Measurements from ENCODE around the gene PTOV1. TPM values are rescaled to one million over a fixed set of nuclear protein-coding genes. Genes with fewer than 3 reads are reported as not detected.

The PTOV1 gene
- total and polyA plus RNA-seq, 2 of the 13 experiments (the other 11 are each of a cell fraction or from before 2014, with no cell fraction given) = 63.5 to 68.5 TPM

DNA sequence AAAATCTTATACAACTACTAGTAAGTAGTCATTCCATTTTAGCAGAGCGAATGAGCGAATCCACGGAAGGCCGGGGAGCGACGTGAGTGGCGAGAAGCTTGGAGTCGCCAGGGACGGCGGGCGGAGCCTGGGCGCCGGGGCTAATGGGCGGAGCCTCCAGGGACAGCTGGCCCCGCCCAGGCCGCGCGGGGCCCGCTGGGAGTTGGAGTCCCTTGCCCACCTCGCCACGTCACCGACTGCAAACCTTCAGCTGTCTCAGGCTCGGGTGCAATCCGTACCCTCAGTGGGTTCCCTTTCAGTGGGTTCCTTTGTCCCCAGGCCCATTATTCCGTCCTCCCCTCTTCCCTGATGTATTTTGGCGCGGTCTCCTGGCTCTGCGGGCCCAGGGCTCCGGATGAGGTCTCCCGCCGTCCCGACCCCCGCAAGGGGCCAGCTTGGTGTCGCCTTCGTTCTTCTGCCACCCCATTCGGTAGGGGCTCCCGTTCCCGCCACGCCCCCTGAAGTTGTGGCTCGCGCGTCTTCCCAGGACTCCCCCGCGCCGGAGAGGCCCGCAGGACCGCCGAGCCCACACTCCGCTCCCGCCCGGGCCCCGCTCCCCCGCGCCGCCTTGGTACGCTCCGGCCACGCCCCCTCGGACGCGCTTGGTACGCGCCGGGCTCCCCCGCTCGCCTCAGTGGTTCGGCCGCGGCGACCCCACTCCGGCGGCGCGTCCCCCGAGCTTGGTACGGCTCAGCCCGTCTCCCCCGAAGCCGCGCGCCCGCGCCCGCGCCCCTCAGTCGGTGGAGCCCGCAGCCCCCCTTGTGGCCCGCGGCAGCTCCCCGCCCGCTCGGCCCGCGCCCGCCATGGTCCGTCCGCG is at the start of gene PTOV1 (continued):
- TF ChIP-seq, protein P1, sequence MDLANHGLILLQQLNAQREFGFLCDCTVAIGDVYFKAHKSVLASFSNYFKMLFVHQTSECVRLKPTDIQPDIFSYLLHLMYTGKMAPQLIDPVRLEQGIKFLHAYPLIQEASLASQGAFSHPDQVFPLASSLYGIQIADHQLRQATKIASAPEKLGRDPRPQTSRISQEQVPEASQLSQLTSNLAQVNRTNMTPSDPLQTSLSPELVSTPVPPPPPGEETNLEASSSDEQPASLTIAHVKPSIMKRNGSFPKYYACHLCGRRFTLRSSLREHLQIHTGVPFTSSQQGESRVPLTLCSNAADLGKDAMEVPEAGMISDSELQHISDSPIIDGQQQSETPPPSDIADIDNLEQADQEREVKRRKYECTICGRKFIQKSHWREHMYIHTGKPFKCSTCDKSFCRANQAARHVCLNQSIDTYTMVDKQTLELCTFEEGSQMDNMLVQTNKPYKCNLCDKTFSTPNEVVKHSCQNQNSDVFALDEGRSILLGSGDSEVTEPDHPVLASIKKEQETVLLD (CRISPR knock-in tag; IDR thresholded peaks at IDR 0.05; ENCODE audit: low read depth) = peak; percentile 45; the same call in 1 of the 2 replicates
- TF ChIP-seq, protein P2, sequence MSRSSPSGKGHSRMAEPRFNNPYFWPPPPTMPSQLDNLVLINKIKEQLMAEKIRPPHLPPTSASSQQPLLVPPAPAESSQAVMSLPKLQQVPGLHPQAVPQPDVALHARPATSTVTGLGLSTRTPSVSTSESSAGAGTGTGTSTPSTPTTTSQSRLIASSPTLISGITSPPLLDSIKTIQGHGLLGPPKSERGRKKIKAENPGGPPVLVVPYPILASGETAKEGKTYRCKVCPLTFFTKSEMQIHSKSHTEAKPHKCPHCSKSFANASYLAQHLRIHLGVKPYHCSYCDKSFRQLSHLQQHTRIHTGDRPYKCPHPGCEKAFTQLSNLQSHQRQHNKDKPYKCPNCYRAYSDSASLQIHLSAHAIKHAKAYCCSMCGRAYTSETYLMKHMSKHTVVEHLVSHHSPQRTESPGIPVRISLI (CRISPR knock-in tag; IDR thresholded peaks at IDR 0.05; ENCODE audit: borderline replicate concordance) = no peak
- TF ChIP-seq, protein P3, sequence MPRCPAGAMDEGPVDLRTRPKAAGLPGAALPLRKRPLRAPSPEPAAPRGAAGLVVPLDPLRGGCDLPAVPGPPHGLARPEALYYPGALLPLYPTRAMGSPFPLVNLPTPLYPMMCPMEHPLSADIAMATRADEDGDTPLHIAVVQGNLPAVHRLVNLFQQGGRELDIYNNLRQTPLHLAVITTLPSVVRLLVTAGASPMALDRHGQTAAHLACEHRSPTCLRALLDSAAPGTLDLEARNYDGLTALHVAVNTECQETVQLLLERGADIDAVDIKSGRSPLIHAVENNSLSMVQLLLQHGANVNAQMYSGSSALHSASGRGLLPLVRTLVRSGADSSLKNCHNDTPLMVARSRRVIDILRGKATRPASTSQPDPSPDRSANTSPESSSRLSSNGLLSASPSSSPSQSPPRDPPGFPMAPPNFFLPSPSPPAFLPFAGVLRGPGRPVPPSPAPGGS (CRISPR knock-in tag; IDR thresholded peaks at IDR 0.05) = peak; percentile 75; the same call in 1 of the 2 replicates
- TF ChIP-seq ARNT2 (CRISPR knock-in tag; IDR thresholded peaks at IDR 0.05; ENCODE audit: low read depth) (no peak), PHF20 (CRISPR knock-in tag; IDR thresholded peaks at IDR 0.05) (peak; percentile 56), KDM3A (CRISPR knock-in tag; IDR thresholded peaks at IDR 0.05; ENCODE audit: low read depth) (0 out of 2 replicates have a peak, but pooled peaks have one; percentile 38), GZF1 (CRISPR knock-in tag; IDR thresholded peaks at IDR 0.05) (no peak), SOX13 (IDR thresholded peaks at IDR 0.05) (peak; percentile 12; the same call in 1 of the 2 replicates), SOX13 (CRISPR knock-in tag; conservative IDR thresholded peaks at IDR 0.05 in 1 of 2, IDR thresholded peaks at IDR 0.05 in 1 of 2) (no peak), SIX4 (CRISPR knock-in tag; IDR thresholded peaks at IDR 0.05) (no peak), ZNF33B (CRISPR knock-in tag; IDR thresholded peaks at IDR 0.05) (peak; percentile 63; the same call in 1 of the 2 replicates), ZNF225 (CRISPR knock-in tag; IDR thresholded peaks at IDR 0.05) (no peak), ZSCAN12 (CRISPR knock-in tag; IDR thresholded peaks at IDR 0.05) (no peak), ZNF563 (CRISPR knock-in tag; IDR thresholded peaks at IDR 0.05) (no peak), POLR2AphosphoS2 (IDR thresholded peaks at IDR 0.05; ENCODE audit: low read depth, low read length) (no peak), TAF1 (CRISPR knock-in tag; IDR thresholded peaks at IDR 0.05) (peak; percentile 68), RBM22 (optimal IDR thresholded peaks at IDR 0.05; ENCODE audit: low read length) (no peak), SP2 (CRISPR knock-in tag; IDR thresholded peaks at IDR 0.05) (peak; percentile 49; the same call in 1 of the 2 replicates), ZNF772 (CRISPR knock-in tag; IDR thresholded peaks at IDR 0.05) (peak; percentile 90), ZNF431 (CRISPR knock-in tag; IDR thresholded peaks at IDR 0.05; ENCODE audit: borderline replicate concordance, low read depth) (peak; percentile 47; the same call in 1 of the 2 replicates), PCBP1 (IDR thresholded peaks at IDR 0.05; ENCODE audit: borderline replicate concordance, low read depth, low read length) (no peak), ZNF670 (CRISPR knock-in tag; IDR thresholded peaks at IDR 0.05; ENCODE audit: borderline replicate concordance) (peak; percentile 54; the same call in 1 of the 2 replicates)
- TF ChIP-seq, protein P4, sequence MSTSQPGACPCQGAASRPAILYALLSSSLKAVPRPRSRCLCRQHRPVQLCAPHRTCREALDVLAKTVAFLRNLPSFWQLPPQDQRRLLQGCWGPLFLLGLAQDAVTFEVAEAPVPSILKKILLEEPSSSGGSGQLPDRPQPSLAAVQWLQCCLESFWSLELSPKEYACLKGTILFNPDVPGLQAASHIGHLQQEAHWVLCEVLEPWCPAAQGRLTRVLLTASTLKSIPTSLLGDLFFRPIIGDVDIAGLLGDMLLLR (CRISPR knock-in tag; IDR thresholded peaks at IDR 0.05) = peak; percentile 29; the same call in 1 of the 2 replicates
- TF ChIP-seq, protein P5, sequence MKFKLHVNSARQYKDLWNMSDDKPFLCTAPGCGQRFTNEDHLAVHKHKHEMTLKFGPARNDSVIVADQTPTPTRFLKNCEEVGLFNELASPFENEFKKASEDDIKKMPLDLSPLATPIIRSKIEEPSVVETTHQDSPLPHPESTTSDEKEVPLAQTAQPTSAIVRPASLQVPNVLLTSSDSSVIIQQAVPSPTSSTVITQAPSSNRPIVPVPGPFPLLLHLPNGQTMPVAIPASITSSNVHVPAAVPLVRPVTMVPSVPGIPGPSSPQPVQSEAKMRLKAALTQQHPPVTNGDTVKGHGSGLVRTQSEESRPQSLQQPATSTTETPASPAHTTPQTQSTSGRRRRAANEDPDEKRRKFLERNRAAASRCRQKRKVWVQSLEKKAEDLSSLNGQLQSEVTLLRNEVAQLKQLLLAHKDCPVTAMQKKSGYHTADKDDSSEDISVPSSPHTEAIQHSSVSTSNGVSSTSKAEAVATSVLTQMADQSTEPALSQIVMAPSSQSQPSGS (CRISPR knock-in tag; IDR thresholded peaks at IDR 0.05) = peak; percentile 31; the same call in 1 of the 2 replicates

Data from HepG2 (cell line).